Vagina (tissue), 2 donors: ENCODE results near the gene MTARC2. TPM values are rescaled to one million over a fixed set of nuclear protein-coding genes. Genes with fewer than 3 reads are reported as not detected.
A peak's percentile ranks its signal among the peaks of the same experiment; 100 is the strongest.

Experiments used
- DNase-seq, 2 donors: peaks; one replicate each; pipeline ENCODE4 v3.0.0-alpha.2; 2017; ENCODE audit errors: extremely low spot score in 2 of 2
- H3K27ac ChIP-seq: fragments of 200-600 bp; sonication (generic); one replicate; pipeline ENCODE4 v1.5.1; 2019
- H3K27me3 ChIP-seq: fragments of 200-600 bp; sonication (generic); one replicate; pipeline ENCODE4 v1.5.1; 2019
- H3K36me3 ChIP-seq, 2 donors: fragments of 200-600 bp; sonication (generic); one replicate each; pipeline ENCODE4 v1.5.1; 2017 to 2019
- H3K4me1 ChIP-seq: fragments of 200-600 bp; sonication (generic); one replicate; pipeline ENCODE4 v1.5.1; 2019
- H3K4me3 ChIP-seq, 2 donors: fragments of 200-600 bp; sonication (generic); 1 replicate in 1 of 2; 2 replicates in 1 of 2; pipeline ENCODE4 v1.5.1; 2016 to 2019
- H3K9me3 ChIP-seq: fragments of 200-600 bp; sonication (generic); one replicate; pipeline ENCODE4 v1.5.1; 2019
- POLR2A ChIP-seq, 2 donors: fragments of 450-650 bp; IDR thresholded peaks; one replicate each; pipeline ENCODE4 v1.6.1; 2017; ENCODE audit warnings: antibody characterized with exemption in 2 of 2, mild to moderate bottlenecking in 2 of 2, moderate library complexity in 2 of 2
- POLR2AphosphoS5 ChIP-seq, 2 donors: sonication (generic); formaldehyde crosslinking; IDR thresholded peaks; one replicate each; pipeline ENCODE4 v1.9.0; 2017; ENCODE audit warnings: antibody characterized with exemption in 2 of 2, mild to moderate bottlenecking in 2 of 2, low read depth in 1 of 2; ENCODE audit not compliant: insufficient read depth in 1 of 2
- intact Hi-C: fragments of 100-400 bp; cut with DNase I; formaldehyde crosslinking; loops from one replicate; pipeline ENCODE4 v1.15.1; 2023
- total RNA-seq: library from RNA; depleted of rRNA; stranded (reverse); fragments of >200 nt; gene quantifications from one replicate; pipeline ENCODE4 v1.2.3, GENCODE V29; 2016
- TF ChIP-seq, protein P1 (sequence below), 3 experiments: fragments of 450-650 bp in 2 of 3; fragments of 200-600 bp in 1 of 3; sonication (generic) in 1 of 3; IDR thresholded peaks; one replicate each; pipeline ENCODE4 v1.5.1; 2017 to 2019; ENCODE audit warnings: antibody characterized with exemption in 3 of 3, mild to moderate bottlenecking in 2 of 3, moderate library complexity in 2 of 3

The MTARC2 gene
- total RNA-seq, 1 donor from 2014 or later, result 14.7 TPM

DNA sequence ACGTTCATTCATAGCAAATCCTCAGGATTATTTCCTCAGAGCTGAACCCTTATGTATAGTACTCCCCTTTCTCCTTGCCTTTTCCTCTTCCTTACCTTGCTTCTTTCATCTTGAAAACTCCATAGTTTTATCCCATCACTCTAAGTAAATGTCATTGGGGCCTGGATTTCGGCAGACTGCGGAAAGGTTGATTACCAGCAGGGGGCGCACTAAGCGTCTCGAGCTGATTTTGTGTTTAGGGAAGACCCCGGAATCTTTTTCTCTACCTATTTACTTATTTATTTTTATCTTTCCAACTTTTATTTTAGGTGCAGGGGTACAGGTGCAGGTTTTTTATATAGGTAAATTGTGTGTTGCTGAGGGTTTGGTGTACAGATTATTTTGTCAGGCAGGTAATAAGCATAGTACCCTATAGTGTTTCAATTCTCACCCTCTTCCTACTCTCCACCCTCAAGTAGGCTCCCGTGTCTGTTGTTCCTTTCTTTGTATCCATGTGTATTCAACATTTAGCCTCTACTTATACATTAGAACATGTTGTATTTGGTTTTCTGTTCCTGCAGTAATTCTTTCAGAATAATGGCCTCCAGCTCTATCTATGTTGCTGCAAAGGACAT, 27.2 kb downstream of the MTARC2 start:
- no peak for TF ChIP-seq POLR2A (IDR thresholded peaks at IDR 0.05)
- TF ChIP-seq, protein P1, sequence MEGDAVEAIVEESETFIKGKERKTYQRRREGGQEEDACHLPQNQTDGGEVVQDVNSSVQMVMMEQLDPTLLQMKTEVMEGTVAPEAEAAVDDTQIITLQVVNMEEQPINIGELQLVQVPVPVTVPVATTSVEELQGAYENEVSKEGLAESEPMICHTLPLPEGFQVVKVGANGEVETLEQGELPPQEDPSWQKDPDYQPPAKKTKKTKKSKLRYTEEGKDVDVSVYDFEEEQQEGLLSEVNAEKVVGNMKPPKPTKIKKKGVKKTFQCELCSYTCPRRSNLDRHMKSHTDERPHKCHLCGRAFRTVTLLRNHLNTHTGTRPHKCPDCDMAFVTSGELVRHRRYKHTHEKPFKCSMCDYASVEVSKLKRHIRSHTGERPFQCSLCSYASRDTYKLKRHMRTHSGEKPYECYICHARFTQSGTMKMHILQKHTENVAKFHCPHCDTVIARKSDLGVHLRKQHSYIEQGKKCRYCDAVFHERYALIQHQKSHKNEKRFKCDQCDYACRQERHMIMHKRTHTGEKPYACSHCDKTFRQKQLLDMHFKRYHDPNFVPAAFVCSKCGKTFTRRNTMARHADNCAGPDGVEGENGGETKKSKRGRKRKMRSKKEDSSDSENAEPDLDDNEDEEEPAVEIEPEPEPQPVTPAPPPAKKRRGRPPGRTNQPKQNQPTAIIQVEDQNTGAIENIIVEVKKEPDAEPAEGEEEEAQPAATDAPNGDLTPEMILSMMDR (IDR thresholded peaks at IDR 0.05), result peak; percentile 21 to 67 (median 55)
- DNase-seq, result no peak
- no peak overlapping the region for H3K27ac ChIP-seq
- H3K4me3 ChIP-seq, result no peak overlapping the region
- intact Hi-C loops, result loop anchor here (5.0 kb wide), 1 partner anchor 98 kb away; no protein-coding TSS in a partner anchor
- H3K4me1 ChIP-seq, result no peaks in the 10 kb centered on the region
- no peaks in the 10 kb centered on the region for H3K36me3 ChIP-seq
- H3K9me3 ChIP-seq, result no peaks in the 10 kb centered on the region
- no peaks in the 10 kb centered on the region for H3K27me3 ChIP-seq

DNA sequence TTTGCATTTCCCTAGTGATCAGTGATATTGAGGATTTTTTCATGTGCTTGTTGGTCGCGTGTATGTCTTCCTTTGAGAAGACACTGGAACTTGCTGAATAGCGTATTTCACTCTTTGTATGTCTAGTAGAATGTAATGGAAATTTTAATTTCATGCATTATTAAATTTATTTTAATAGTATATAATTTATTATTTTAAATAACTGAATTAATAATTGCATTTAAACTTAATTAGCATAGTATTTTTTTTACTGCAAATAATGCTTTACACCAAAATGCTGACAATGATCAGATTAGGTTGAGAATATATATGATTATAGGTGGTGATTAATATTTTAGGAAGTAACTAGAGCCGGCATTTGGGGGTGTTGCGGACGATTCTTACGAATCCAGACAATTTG, 28.1 kb downstream of the MTARC2 start:
- H3K4me1 ChIP-seq, result no peaks in the 10 kb centered on the region
- H3K27ac ChIP-seq, result no peak overlapping the region
- intact Hi-C loops, result loop anchor here (5.0 kb wide), 1 partner anchor 99 kb away; no protein-coding TSS in a partner anchor
- no peak for DNase-seq
- no peaks in the 10 kb centered on the region for H3K27me3 ChIP-seq
- TF ChIP-seq POLR2A (IDR thresholded peaks at IDR 0.05) (no peak), POLR2AphosphoS5 (IDR thresholded peaks at IDR 0.05; ENCODE audit: insufficient read depth in 1 of 2, low read depth in 1 of 2) (no peak)
- TF ChIP-seq, protein P1 (IDR thresholded peaks at IDR 0.05), result no peak
- no peaks in the 10 kb centered on the region for H3K36me3 ChIP-seq
- no peak overlapping the region for H3K4me3 ChIP-seq
- H3K9me3 ChIP-seq, result no peaks in the 10 kb centered on the region

DNA sequence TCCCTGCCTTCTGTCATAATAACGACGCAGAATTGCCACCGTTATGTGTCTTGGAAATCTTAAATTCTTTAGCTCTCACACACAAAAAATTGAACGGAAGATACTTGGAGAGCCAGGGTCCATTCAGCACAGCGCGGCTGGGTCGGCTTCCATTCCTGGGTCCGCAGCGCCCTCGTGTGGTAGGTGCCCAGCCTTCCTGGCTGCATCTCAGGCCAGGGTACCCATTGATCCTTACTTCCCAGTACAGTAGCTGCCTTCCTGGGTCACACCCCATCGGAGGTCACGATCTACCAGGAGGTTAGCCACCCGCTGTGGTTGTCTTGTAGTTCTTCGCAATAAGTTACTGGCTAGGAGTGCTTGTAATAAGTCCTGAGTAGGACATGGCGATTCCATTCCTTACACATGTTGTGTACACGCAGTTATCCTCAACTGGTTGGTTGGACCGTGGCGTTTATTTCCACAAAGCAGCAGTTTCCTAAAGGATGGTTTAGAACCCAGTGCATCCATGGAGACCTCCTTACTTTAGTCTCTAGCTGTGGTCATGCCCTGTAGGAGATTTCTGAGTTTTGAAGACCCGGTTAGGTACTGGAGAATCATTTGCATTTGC, 28.7 kb downstream of the MTARC2 start:
- Histone ChIP-seq H3K9me3 (no peaks in the 10 kb centered on the region), H3K27ac (no peak overlapping the region), H3K27me3 (no peaks in the 10 kb centered on the region), H3K36me3 (no peaks in the 10 kb centered on the region), H3K4me3 (no peak overlapping the region), H3K4me1 (no peaks in the 10 kb centered on the region)
- DNase-seq, result no peak
- intact Hi-C loops, result loop anchor here (5.0 kb wide), 1 partner anchor 100 kb away; no protein-coding TSS in a partner anchor
- TF ChIP-seq, protein P1 (IDR thresholded peaks at IDR 0.05), result peak; percentile 65 to 74 (median 68)
- TF ChIP-seq POLR2A (IDR thresholded peaks at IDR 0.05), result no peak

DNA sequence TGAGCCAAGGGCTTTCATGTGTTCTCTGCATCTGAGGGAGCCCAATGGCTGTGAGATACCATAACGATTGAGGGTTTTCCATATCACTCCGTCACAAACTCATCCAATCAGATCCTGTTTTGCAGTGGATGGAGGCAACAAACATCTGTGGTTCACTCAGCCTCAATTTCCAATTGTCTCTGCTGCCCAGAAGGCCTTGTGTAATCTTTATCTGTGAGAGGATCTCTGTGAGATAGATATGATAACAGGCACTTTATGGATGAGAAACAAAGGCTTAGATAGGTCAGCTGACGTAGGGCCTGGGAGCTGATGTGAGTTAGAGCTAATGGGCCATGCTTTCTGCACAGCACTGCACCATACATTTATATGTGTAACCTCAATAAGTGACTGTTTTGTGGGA, 35.3 kb downstream of the MTARC2 start:
- no peak for DNase-seq
- peaks cover 18% of the 10 kb centered on the region for H3K4me1 ChIP-seq
- H3K9me3 ChIP-seq, result no peaks in the 10 kb centered on the region
- no peaks in the 10 kb centered on the region for H3K36me3 ChIP-seq
- intact Hi-C loops, result no loop called here
- H3K27me3 ChIP-seq, result no peaks in the 10 kb centered on the region
- H3K4me3 ChIP-seq, result no peak overlapping the region
- TF ChIP-seq POLR2AphosphoS5 (IDR thresholded peaks at IDR 0.05; ENCODE audit: insufficient read depth in 1 of 2, low read depth in 1 of 2) (no peak), POLR2A (IDR thresholded peaks at IDR 0.05) (no peak)
- TF ChIP-seq, protein P1 (IDR thresholded peaks at IDR 0.05), result no peak
- H3K27ac ChIP-seq, result no peak overlapping the region

DNA sequence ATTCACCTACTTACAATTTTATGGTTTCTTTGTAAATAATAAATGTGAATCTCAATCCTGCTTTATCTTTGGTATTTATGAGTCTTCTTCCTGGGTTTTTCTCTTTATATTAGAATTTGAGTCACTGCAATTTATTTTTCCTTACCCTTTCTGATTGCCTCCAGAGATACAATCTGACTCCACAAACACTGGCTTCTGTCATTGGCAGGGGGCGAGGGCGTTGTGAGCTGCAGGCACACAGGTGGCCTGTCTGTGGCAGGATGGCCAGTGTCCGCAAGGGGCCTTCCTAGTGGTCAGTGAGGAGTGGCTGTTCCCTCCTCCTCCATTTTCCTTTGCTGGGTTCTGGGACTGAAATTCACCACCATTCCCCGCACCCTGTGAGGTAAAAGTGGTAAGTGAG, 36.6 kb downstream of the MTARC2 start:
- no peaks in the 10 kb centered on the region for H3K9me3 ChIP-seq
- H3K4me1 ChIP-seq, result peaks cover 18% of the 10 kb centered on the region
- no peaks in the 10 kb centered on the region for H3K36me3 ChIP-seq
- DNase-seq, result no peak
- intact Hi-C loops, result no loop called here
- no peaks in the 10 kb centered on the region for H3K27me3 ChIP-seq
- TF ChIP-seq POLR2A (IDR thresholded peaks at IDR 0.05), result no peak
- TF ChIP-seq, protein P1 (IDR thresholded peaks at IDR 0.05), result no peak
- no peak for TF ChIP-seq POLR2AphosphoS5 (IDR thresholded peaks at IDR 0.05; ENCODE audit: insufficient read depth in 1 of 2, low read depth in 1 of 2)
- no peak overlapping the region for H3K4me3 ChIP-seq
- H3K27ac ChIP-seq, result no peak overlapping the region
